Measurements from ENCODE around the gene SLC13A3. TPM values are rescaled to one million over a fixed set of nuclear protein-coding genes. Genes with fewer than 3 reads are reported as not detected.

SLC13A3 gene
- total and polyA plus RNA-seq, 8 donors = 2.4 to 10.4 (median 8.8) TPM

- H3K27ac ChIP-seq = no peak overlapping the region
- peaks cover 0 to 21% of the 10 kb centered on the region in 2 donors for H3K4me1 ChIP-seq
- no peaks in the 10 kb centered on the region for H3K36me3 ChIP-seq
- no peak for TF ChIP-seq CTCF (IDR thresholded peaks at IDR 0.05)
- DNase-seq (no peak), ATAC-seq (no peak)
- intact Hi-C loops (cut with DNase I) = no loop called here
- peaks cover 0 to 36% of the 10 kb centered on the region in 2 donors for H3K27me3 ChIP-seq
- H3K9me3 ChIP-seq = no peaks in the 10 kb centered on the region
- H3K4me3 ChIP-seq = no peak overlapping the region
These were observed 101.9 kb downstream of the SLC13A3 start for GRCh38 chr20:46549188-46549972.

GRCh38 chr20:46548688-46549087 lies 102.6 kb downstream of the SLC13A3 start:
- no peak for ATAC-seq
- no peak for TF ChIP-seq CTCF (IDR thresholded peaks at IDR 0.05)
- intact Hi-C loops (cut with DNase I) = no loop called here

GRCh38 chr20:46547995-46548394 lies 103.3 kb downstream of the SLC13A3 start:
- DNase-seq = no peak
- Histone ChIP-seq H3K4me1 (peaks cover 0 to 21% of the 10 kb centered on the region in 2 donors), H3K36me3 (no peaks in the 10 kb centered on the region), H3K4me3 (no peak overlapping the region), H3K9me3 (no peaks in the 10 kb centered on the region), H3K27me3 (peaks cover 0 to 42% of the 10 kb centered on the region in 2 donors), H3K27ac (no peak overlapping the region)
- intact Hi-C loops (cut with DNase I) = no loop called here
- ATAC-seq = no peak
- no peak for TF ChIP-seq CTCF (IDR thresholded peaks at IDR 0.05)

More at GRCh38 chr20:46548688-46549087, 102.6 kb downstream of the SLC13A3 start:
- H3K9me3 ChIP-seq = no peaks in the 10 kb centered on the region
- no peak overlapping the region for H3K27ac ChIP-seq
- H3K36me3 ChIP-seq = no peaks in the 10 kb centered on the region
- peaks cover 0 to 21% of the 10 kb centered on the region in 2 donors for H3K4me1 ChIP-seq
- no peak overlapping the region for H3K4me3 ChIP-seq
- peaks cover 0 to 36% of the 10 kb centered on the region in 2 donors for H3K27me3 ChIP-seq
- no peak for DNase-seq

GRCh38 chr20:46546936-46547335 lies 104.3 kb downstream of the SLC13A3 start:
- no peaks in the 10 kb centered on the region for H3K9me3 ChIP-seq
- no peaks in the 10 kb centered on the region for H3K36me3 ChIP-seq
- H3K27me3 ChIP-seq = peaks cover 3 to 52% of the 10 kb centered on the region in 2 donors
- TF ChIP-seq CTCF (IDR thresholded peaks at IDR 0.05) = no peak
- ATAC-seq (no peak), DNase-seq (no peak)
- no peak overlapping the region for H3K4me3 ChIP-seq
- H3K4me1 ChIP-seq = peaks cover 0 to 10% of the 10 kb centered on the region in 2 donors
- no peak overlapping the region for H3K27ac ChIP-seq
- intact Hi-C loops (cut with DNase I) = no loop called here

GRCh38 chr20:46546298-46546697 lies 105.0 kb downstream of the SLC13A3 start:
- Histone ChIP-seq H3K27ac (no peak overlapping the region), H3K4me1 (peaks cover 0 to 7% of the 10 kb centered on the region in 2 donors), H3K4me3 (no peak overlapping the region), H3K27me3 (peaks cover 9 to 59% of the 10 kb centered on the region in 2 donors), H3K9me3 (no peaks in the 10 kb centered on the region), H3K36me3 (no peaks in the 10 kb centered on the region)
- no peak for ATAC-seq
- intact Hi-C loops (cut with DNase I) = no loop called here
- no peak for DNase-seq
- no peak for TF ChIP-seq CTCF (IDR thresholded peaks at IDR 0.05)
